ENCODE data around the gene FERD3L. TPM values are rescaled to one million over a fixed set of nuclear protein-coding genes. Genes with fewer than 3 reads are reported as not detected.

FERD3L gene
- total RNA-seq, 1 experiment from 2014 or later = not detected

DNA sequence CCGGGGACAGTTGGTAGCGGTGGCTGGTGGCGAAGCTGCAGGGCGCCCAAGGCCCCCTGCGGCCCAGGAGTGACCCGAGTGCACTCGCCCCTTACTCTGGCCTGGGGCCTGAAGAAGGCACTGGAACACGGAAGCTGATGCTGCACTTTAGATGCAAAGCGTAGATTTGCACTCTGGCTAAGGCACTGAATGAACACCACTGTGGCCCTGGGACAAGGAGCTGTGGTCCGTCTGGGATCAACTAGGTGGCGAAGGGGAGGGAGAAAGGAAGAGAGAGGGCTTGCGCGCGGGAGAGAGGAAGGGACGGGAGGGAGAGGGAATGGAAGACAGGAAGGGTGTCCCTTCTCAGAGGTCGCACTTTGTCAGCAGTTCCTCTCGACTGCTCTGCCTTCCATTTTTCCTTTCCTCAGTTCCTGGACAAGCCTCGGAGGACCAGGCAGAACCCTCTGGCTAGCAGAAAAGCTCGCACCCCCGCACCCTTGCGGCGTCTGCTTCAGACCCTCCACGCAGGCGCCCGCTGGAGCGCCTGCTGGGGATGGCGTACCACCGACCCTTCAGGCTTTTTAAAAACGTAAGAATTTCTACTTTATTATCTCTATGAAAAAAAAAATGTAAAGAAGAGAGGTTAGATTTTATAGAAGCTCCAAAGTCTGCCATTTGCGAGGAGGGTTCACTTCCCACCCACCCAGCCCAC is 1.2 kb downstream of the FERD3L start:
- TF ChIP-seq, protein P1, sequence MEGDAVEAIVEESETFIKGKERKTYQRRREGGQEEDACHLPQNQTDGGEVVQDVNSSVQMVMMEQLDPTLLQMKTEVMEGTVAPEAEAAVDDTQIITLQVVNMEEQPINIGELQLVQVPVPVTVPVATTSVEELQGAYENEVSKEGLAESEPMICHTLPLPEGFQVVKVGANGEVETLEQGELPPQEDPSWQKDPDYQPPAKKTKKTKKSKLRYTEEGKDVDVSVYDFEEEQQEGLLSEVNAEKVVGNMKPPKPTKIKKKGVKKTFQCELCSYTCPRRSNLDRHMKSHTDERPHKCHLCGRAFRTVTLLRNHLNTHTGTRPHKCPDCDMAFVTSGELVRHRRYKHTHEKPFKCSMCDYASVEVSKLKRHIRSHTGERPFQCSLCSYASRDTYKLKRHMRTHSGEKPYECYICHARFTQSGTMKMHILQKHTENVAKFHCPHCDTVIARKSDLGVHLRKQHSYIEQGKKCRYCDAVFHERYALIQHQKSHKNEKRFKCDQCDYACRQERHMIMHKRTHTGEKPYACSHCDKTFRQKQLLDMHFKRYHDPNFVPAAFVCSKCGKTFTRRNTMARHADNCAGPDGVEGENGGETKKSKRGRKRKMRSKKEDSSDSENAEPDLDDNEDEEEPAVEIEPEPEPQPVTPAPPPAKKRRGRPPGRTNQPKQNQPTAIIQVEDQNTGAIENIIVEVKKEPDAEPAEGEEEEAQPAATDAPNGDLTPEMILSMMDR (conservative IDR thresholded peaks at IDR 0.05) = no peak
- H3K79me2 ChIP-seq (ENCODE audit: insufficient read depth, low read length) = no peaks in the 10 kb centered on the region
- H3K27me3 ChIP-seq (ENCODE audit: insufficient read depth, low read length) = peaks cover 30% of the 10 kb centered on the region
- peak overlapping the region; percentile 89 for H3K4me2 ChIP-seq (ENCODE audit: insufficient read depth, insufficient read length, low read length)
- H3K9me3 Mint-ChIP-seq = peaks cover 0 to 4% of the 10 kb centered on the region in 2 experiments; a peak in 1 of 5 replicates
- H3T11ph ChIP-seq (ENCODE audit: low read length) = no peak overlapping the region
- H3K36me3 Mint-ChIP-seq (ENCODE audit: insufficient read depth in 1 of 3, low read depth in 3 of 3) = no peaks in the 10 kb centered on the region
- H3K4me1 ChIP-seq (ENCODE audit: insufficient read depth, low read length) = no peaks in the 10 kb centered on the region; the same call in 1 of the 2 replicates
- peak; percentile 62 for DNase-seq
- H3K27me3 Mint-ChIP-seq (ENCODE audit: low read depth) = peaks cover 91% of the 10 kb centered on the region
- H2BK15ac ChIP-seq (ENCODE audit: low read depth, low read length) = no peak overlapping the region
- no peaks in the 10 kb centered on the region for H3K79me1 ChIP-seq (ENCODE audit: insufficient read depth, low read depth, low read length, poor library complexity, severe bottlenecking)
- no peak overlapping the region for H3K18ac ChIP-seq (ENCODE audit: insufficient read length, low read depth, low read length)
- no peak overlapping the region for H2AFZ ChIP-seq (ENCODE audit: low read length)
- no peak overlapping the region for H3K9ac ChIP-seq (ENCODE audit: extremely low read depth, insufficient read length, low read length)
- H3K23ac ChIP-seq (ENCODE audit: insufficient read length, low read depth, low read length) = no peak overlapping the region
- peaks cover 30 to 45% of the 10 kb centered on the region in 2 experiments for H3K4me1 Mint-ChIP-seq
- no peak overlapping the region for H2BK5ac ChIP-seq (ENCODE audit: insufficient read length, low read length)
- H3K27ac Mint-ChIP-seq = no peak overlapping the region
- no peak overlapping the region for H2BK120ac ChIP-seq (ENCODE audit: low read depth, low read length, poor library complexity, severe bottlenecking)
- H3K56ac ChIP-seq (ENCODE audit: insufficient read length, low read depth, low read length) = no peak overlapping the region
- peaks cover 20% of the 10 kb centered on the region for H3K23me2 ChIP-seq (ENCODE audit: insufficient read length, low read depth, low read length, poor library complexity, severe bottlenecking)
- H3K9me3 ChIP-seq (ENCODE audit: control insufficient read depth, low read depth, low read length) = no peaks in the 10 kb centered on the region
- H4K91ac ChIP-seq (ENCODE audit: insufficient read length, low read depth, low read length) = no peak overlapping the region
- H4K8ac ChIP-seq (replicated peaks; ENCODE audit: insufficient read length, low read depth, low read length) = no peak overlapping the region
- H3K14ac ChIP-seq (ENCODE audit: insufficient read depth, low read length) = no peak overlapping the region
- H2AK5ac ChIP-seq (ENCODE audit: insufficient read length, low read length) = no peak overlapping the region
- no peak overlapping the region for H2BK20ac ChIP-seq (ENCODE audit: low read depth, low read length, poor library complexity, severe bottlenecking)
- H3K4ac ChIP-seq (ENCODE audit: low read depth, low read length) = no peak overlapping the region
- H3K4me3 Mint-ChIP-seq = peak overlapping the region; percentile 68 to 90
- H2BK12ac ChIP-seq (ENCODE audit: insufficient read length, low read depth, low read length) = no peak overlapping the region
- no CpG with 5 or more reads among the region's 30 CpGs for WGBS (ENCODE audit: extremely low coverage, insufficient read length, low lambda C conversion rate)
- H4K5ac ChIP-seq (ENCODE audit: insufficient read length, low read depth, low read length) = no peak overlapping the region
- H4K20me1 ChIP-seq (ENCODE audit: control insufficient read depth, insufficient read depth, insufficient read length) = no peaks in the 10 kb centered on the region
- H3K27ac ChIP-seq (ENCODE audit: insufficient read length, low read depth, low read length) = no peak overlapping the region

Data from H9 (cell line).